RCC 7860 (cell line): ENCODE results near the gene C12orf75.
"Not testable (repeated sequence)": the region's sequence is repeated elsewhere in the genome, so short reads cannot be mapped to it uniquely, and the experiment has no call there.

Experiments
- DNase-seq: peaks from one replicate; pipeline ENCODE4 v3.0.0-alpha.2; 2015; ENCODE audit warnings: low spot score
- FAIRE-seq: peaks from 2 replicates; lab custom pipeline; 2012; peaks lifted over from hg19 to GRCh38; lab: Jason Lieb, UNC

The C12orf75 gene

DNA sequence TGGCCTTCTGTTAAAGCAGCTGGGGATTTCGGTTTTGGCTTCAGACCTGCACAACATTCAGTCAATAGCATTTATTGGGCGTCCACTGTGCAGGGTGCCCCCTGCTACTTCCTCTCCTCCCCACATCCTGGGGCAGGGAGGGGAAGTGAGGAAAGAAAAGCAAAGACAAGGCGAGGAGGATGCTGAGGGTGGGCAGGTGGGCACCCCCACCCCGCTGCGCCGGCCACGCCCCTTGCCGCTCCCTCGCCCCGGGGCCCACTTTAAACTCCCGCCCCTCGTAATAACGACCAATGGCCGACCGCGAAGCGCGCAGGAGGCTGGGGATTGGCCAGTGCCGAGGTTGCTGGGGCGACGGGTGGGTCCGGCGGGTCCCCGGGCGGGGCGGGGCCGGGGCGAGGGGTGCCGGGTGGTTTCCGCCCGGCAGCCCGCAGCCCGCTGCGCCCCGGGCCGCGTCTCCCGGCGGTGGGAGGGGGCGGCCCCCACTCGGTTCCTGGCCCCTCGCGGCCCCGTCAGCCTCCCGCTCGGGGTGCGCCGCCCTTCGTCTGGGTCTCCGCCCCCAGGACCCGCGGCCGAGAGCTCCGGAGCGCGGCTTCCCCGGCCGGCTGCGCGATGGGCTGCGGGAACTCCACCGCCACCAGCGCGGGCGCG lies at the start of gene C12orf75:
Gene C12orf75 (plus strand): TSS at position 409 of the 648 bp plus-strand sequence. CDS start 201 bp downstream, at position 610.
- FAIRE-seq: no peak
- DNase-seq: peak; percentile 54

DNA sequence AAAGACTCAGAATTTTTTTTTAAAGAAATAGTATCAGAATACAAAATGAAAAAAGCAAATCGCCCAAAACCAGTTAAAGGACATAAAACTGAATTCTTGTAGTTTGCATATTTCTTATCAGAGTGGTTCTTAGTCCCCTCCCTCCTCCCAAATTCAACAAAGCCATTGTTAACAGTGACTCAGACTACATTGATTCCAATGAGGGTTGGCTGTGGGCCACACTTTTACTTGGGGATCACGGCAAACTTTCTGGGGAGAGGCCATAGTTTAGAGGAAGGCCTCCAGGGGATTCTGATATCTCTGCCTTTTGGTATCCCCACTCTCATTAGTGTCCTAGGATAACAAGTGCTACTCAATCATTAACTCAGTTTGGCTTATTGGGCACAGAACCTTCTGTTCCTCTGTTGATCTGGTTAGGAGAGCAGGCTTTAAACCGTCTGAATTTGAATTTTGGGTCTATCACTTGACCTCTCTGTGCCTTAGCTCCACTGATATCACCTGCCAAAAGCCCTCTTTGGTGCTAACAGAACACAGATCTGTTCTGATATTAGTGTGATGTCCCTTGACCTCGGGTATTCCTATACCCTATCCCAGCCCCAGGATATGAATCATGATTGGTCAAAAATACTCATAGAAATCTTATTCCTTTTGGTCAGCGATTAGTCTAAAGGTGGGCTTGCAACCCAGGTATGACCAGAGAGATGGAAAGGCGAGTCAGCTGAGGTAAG lies 49.4 kb upstream of the C12orf75 start:
- no peak for FAIRE-seq
- no peak for DNase-seq

DNA sequence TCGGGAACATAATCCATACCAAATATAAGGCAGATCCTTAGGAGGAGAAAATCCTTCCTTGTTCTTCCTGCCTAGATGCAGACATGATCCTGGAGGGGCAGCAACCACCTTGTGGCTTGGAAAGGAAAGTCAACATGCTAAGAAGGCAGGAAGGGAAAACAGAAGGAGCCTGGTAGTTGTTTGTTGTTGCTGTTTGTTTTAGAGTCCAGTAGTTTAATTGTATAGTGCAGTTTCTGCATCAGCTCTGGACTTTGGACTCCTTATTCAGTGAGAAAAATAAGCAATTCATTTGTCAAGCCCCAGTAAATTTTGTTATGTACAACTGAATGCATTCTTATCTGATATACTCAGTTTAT lies 48.8 kb upstream of the C12orf75 start:
- DNase-seq: no peak
- no peak for FAIRE-seq

DNA sequence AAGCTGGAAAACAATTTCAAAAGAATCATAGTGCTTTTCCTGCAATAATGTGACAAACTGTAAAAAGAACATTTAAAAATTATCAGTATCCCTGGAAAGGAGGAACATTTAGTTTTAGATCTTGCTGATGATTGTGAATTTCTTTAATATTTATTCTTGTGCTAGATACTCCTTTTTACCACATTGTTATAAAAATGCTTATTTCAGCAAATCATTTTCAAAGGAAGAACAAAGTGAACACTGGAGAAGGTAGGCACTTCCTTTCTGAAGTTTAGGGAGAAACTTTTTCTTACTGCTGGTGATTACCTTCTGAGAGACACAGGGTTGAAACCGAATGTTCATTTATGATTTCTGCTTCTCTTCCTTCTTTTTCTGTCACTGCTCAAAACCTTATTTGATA lies 45.1 kb upstream of the C12orf75 start:
- no peak for FAIRE-seq

DNA sequence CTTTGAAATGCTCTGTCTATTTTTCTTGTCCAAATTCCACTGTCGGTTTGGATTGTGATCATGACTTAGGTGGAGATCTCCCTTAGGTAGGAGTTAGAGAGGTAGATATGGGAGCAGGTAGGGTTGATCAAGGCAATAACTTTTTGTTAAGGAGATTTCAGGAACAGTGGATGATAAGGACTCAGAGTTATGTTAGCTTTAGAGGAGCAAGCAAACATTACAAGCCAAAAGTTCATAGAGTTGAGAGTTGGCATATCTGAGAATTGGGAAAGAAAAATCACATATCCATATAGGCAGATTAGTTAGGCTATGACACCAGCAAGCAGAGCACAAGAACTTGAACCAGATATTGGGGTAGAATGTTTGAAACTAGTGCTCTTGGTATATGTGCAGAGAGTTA lies 43.1 kb upstream of the C12orf75 start:
- FAIRE-seq (no peak), DNase-seq (no peak)

More for the DNA sequence above, 45.1 kb upstream of the C12orf75 start:
- no peak for DNase-seq

DNA sequence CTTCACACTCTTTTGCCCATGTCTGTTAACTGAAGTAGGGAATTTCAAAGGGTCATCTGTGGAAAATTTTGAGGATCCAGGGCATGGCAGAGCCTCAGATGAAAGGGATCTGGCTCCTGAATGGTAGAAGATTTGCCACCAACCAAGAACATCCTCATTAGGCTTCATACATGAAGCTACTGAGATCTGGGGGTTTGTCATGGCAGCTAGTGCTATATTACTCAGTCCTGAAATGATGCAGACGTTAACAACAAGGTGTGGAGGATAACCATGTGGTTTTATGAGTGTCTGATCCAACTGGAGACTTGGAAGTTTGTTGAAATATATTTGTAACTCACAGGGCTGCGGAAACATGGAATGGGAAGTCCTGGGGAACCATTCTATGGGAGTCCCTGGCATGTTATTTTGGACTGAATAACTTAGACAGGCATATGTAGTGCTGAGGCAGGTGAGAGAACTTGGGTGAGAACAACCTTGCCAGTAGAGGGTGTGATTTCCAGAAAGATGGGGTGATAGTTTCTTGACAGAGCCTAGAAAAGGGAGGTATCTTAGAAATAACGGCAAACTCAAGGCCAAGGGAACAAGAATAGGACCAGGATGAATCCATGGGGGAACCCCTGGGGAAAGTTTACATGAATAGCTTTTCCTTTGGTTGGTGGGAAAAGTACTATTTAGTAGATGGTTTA lies 42.0 kb upstream of the C12orf75 start:
- DNase-seq: no peak
- FAIRE-seq: no peak

DNA sequence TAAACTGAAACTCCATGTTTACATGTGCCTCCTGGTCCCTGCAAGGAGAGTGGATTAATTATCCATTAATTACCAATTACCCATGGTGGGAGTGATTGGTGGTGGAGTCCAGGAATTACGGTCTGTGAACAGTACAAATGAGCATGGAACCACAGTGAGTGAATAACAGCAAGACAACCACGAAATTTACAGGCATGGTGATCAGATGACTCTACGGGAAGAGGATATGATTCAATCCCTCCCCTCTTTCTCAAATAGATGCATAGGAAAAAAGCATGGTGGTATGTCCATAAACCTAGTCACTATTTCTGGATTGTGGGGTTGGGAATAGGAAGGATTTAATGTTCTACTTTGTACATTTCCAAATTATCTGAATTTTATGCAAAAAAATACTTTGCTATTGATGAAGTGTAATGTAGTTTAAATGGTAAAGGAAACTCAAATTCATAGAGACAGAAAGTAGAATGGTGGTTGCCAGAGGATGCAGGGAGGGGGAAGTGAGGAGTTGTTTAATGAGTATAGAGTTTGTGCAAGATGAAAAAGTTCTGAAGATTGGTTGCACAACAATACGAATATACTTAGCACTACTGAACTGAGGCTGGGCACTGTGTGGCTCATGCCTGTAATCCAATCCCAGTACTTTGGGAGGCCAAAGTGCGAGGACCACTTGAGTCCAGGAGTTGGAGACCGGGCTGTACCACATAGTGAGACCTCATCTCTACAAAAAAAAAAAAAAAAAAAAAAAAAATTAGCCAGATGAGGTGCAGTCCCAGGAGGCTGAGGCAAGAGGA lies 41.2 kb upstream of the C12orf75 start:
- FAIRE-seq (peak; percentile 71), DNase-seq (peak; percentile 68)

DNA sequence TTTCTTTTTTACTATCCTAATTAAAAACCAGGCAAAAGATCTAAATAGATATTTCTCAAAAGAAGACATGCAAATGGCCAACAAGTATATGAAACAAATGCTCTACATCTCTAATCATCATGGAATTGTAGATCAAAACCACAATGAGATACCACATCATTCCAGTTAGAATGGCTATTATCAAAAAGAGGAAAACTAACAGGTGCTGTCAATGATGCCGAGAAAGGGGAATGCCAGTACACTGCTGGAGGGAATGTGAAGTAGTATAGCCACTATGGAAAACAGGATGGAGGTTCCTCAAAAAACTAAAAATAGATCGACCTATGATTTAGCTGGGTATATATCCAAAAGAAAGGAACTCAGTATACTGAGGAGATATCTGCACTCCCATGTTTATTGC lies 39.0 kb upstream of the C12orf75 start:
- no peak for DNase-seq
- FAIRE-seq: no peak

DNA sequence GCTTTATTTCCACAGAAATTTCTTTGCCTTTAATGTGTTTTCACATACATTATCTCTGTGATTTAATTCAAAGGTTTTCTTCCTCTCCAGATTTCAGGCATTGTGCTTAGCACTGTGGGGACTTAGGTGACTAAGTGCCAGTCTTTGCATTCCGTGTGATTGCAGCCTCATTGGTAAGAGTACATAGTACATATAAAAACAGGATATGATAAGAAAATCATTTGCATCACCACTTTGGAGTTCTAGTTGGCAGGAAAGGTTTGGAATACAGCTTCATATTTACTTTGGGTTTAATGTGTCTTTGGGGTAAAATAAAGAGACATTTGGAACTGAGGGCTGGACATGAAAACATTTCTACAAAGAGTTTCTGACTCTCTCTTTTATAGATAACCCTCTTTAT lies 37.8 kb upstream of the C12orf75 start:
- peak; percentile 51 for DNase-seq

DNA sequence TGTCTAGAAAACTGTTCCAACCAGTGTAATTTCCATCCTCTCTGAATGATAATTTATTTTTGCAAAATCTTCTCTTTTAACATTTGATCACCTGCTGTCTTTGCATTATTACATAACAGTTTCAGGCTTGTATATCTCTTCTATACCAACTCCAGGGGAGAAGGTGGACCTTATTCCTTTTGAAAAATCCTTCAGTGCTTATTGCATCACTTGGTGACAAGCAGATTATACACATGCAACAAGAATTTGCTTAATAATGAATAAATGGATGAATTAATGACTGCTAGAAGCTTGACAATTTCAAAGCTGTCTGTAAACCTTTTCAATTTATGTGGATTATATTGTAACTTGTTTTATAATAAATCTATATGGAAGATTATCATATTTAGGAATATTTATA lies 37.3 kb upstream of the C12orf75 start:
- DNase-seq (no peak), FAIRE-seq (no peak)

More for the DNA sequence above, 37.8 kb upstream of the C12orf75 start:
- FAIRE-seq: no peak

DNA sequence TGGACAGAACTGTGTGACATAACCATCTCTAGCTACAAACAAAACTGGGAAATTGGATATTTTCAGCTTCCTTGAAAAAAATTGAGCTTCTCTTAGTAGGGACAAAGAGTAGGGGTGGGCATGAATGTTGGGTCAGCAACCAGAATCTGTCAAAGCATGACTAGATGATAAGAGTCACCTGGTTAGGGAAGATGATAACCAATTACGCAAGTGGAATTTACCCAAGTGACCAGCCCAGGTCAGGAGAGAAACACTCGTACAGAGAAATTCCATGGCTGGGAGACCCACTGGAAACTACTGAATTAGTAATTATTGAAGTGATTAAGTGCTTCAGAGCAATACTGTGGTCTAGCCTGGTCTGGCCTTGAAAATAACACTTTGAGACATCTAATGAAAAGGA lies 36.3 kb upstream of the C12orf75 start:
- DNase-seq (no peak), FAIRE-seq (no peak)

DNA sequence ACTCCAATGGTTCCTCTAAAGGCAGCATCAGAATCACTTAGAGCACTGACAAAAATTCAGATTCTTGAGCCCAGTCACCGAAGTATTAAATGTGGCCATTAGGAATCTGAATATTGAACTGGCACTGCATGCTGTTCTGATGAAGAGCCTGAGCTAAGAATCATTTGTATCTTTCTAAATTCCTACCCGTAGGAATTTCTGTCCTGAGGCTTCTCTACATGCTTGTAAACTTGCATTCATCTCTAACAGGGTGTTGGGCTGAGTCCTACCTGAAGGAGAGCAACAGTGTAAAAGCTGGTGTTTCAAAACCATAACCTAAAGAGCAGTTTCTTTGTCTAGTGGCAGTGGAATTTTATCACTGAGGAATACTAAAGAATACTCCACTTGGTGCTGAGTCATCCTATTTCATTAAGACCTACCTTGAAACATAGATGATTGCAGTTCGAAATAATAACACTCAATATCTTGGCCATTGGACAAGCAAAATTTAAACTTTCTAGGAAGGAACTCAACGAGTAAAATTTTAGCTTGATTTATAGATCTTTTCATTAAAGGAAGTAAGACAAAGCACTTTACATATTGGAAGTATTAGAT lies 35.5 kb upstream of the C12orf75 start:
- DNase-seq (no peak), FAIRE-seq (no peak)

DNA sequence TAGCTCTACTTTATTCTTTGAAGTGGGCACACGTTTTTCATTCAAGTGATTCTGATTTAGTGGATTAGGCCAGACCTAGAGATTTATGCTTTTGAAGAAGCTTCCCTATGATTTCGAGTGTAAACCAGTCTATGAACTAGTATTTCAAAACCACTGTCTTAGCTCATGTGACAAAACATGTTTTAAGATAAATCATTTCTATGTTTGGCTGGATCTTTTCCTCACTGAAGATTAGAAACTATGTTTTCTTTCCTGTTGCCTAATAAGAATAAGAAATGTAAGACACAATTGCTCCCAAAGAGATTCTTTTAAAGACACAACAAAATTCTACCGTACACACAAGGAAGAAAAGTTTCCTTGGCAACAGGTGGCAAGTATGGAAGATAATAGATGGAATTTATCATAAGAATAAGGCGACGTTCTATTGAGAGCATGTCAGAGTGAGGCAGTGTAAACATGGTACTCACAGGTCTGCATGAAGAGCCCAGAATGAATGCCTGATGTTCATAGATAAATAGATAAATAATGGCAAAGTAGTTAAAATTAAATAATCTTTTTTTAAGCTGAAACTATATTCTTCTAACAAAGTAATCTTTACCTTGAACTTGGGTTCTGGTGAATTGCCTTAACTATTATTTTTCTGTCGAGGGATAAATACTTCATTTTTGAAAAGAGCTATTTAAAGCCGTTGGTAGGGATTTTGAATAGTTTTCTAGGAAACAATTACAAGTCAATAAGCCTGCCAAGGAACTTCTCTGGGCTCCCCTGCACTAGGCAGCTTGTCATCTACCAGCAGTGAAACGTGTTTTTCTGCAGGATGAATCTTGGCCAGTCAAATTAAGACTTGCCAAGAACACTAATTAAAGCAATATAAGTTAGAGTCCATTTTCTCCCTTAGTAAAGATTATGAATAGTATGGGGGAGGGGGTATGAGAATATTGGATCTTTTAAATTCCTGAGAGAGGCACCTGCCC lies 34.1 kb upstream of the C12orf75 start:
- no peak for DNase-seq
- FAIRE-seq: no peak

DNA sequence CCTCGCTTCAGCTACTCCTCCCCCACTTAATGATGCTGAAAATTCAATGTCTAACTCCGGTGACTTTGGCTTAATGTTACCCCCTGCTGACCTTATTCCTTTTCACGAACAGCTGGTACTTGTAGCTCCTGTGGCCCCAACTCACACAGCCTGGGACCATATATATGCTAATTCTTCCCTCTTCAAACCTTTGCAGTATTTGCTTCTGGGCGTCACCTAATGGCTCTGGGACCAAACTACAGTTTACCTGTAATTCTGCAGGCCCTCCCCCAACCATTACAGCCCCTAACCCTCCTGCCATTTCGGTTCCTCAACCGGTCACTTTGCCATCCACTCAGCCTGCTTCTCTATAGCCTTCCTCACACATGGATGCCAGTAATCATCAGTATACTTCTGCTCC lies 29.6 kb upstream of the C12orf75 start:
- DNase-seq (no peak), FAIRE-seq (no peak)

DNA sequence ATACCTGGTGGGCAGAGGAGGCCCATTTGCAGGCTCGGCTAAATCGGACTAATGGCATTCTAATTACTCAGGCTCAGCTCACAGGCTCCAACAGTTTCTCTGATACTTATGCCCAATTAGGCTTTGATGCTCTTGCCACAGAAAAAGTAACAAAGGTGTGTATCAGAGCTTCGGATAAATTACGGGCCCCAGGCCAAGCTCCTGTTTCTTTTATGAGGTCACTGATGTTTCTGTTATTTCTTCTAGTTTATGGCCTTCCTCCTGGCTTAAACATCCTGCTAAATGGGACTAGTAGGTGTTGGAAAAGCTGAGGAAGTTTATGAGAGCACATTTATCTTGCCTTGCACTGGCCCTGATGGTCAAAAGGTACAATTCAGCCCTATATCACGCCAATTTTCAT lies 28.8 kb upstream of the C12orf75 start:
- DNase-seq (no peak), FAIRE-seq (no peak)

DNA sequence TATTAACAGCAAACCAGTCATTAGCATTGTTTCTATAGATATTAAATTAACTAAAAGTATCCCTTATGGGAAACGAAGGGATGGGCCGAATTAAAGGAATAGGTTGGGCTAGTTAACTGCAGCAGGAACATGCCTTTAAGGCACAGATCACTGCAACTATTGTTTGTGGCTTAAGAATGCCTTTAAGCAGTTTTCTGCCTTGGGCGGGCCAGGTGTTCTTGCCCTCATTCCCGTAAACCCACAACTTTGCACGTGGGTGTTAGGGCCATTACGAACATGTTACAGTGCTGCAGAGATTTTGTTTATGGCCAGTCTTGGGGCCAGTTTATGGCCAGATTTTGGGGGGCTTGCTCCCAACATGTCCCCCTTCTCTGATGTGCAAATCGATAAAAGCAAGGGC lies 27.5 kb upstream of the C12orf75 start:
- not testable (repeated sequence) for DNase-seq, FAIRE-seq

DNA sequence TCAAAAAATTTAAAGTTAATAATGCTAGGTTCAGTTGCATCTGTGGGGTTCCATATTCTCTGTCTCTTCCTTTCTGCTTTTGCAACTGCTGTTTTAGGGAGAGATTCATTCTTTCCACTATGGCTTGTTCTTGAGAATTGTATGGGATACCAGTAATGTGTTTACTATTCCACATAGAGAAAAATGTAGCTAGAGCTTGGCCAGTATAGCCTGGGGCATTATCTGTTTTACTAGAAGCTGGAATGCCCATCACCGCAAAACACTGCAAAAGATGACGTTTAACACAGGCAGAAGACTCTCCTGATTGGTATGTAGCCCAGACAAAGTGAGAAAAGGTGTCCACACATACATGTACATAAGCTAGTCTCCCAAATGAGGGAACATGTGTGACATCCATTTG lies 25.9 kb upstream of the C12orf75 start:
- not testable (repeated sequence) for FAIRE-seq, DNase-seq

DNA sequence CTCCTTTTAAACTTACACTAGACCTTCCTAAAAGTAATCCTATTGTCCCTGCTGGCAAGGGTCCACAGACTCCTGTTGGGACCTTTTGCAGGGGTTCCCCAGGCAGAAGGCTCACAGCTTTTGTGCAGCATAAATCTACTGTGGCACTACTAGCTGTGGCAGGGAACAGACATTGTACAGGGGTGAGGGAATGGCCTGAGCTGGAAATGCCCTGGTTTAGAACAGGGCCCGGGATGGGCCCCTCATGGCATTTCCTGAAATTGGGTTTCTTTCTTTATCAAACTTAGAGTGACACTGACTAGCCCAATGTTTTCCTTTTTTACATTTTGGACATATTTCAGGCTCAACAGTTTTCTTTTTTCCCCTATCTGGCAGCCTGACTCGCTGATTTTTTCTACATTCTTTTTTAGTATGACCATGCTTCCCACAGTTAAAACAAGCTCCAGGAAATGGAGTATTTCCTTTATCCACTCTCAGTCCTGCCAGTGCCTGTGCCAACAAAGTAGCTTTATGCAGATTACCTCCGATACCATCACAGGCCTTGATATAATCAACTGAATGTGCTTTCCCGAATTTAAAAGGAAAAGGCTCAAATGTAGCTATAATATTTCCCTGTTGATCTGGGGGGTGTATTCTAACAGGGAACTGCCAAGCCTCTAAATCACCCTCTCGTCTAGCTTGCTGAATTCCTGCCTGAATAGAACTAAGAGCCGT lies 22.7 kb upstream of the C12orf75 start:
- FAIRE-seq, DNase-seq: not testable (repeated sequence)

DNA sequence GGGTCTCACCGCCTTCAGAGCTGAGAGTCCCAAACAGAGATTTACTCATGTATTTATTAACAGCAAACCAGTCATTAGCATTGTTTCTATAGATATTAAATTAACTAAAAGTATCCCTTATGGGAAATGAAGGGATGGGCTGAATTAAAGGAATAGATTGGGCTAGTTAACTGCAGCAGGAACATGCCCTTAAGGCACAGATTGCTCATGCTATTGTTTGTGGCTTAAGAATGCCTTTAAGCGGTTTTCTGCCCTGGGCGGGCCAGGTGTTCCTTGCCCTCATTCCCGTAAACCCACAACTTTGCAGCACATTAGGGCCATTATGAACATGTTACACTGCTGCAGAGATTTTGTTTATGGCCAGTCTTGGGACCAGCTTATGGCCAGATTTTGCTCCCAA lies 21.7 kb upstream of the C12orf75 start:
- FAIRE-seq, DNase-seq: not testable (repeated sequence)
